Lower leg skin (tissue), 3 donors: ENCODE data around the gene MAPK4.

Source experiments
- CTCF ChIP-seq, 3 donors: fragments of 450-650 bp; IDR thresholded peaks; one replicate each; pipeline ENCODE4 v1.5.1; 2016; ENCODE audit warnings: antibody characterized with exemption in 3 of 3, mild to moderate bottlenecking in 3 of 3, moderate library complexity in 2 of 3
- POLR2A ChIP-seq, 2 donors: fragments of 450-650 bp; IDR thresholded peaks; one replicate each; pipeline ENCODE4 v1.6.1; 2016 to 2017; ENCODE audit warnings: antibody characterized with exemption in 2 of 2, mild to moderate bottlenecking in 1 of 2, moderate library complexity in 1 of 2

GRCh38 chr18:50674307-50674980 lies 114.6 kb downstream of the MAPK4 start:
- TF ChIP-seq CTCF (IDR thresholded peaks at IDR 0.05) (no peak), POLR2A (IDR thresholded peaks at IDR 0.05) (no peak)
